AG04449 (cell line): ENCODE data around the gene SEC63.

Experiments used
- CTCF ChIA-PET: fragments of 350-600 bp; formaldehyde crosslinking; extraction: SDS; loops from one replicate; lab custom pipeline; 2021; ENCODE audit warnings: antibody characterized with exemption; lab: Yijun Ruan, JAX
- POLR2A ChIA-PET: fragments of 400-600, 350-600 bp; formaldehyde crosslinking; extraction: SDS; loops from one replicate; lab custom pipeline; 2020; ENCODE audit warnings: antibody characterized with exemption, inconsistent platforms; lab: Yijun Ruan, JAX
- DNase-seq: peaks from one replicate; pipeline ENCODE4 v3.0.0-alpha.2; 2010; ENCODE audit warnings: low read depth, low spot score
- H3K4me3 ChIP-seq: 2 replicates; pipeline ENCODE4 v1.5.1; 2011; ENCODE audit warnings: low read depth, mild to moderate bottlenecking, control low read depth, low read length
- CTCF ChIP-seq: IDR thresholded peaks from one replicate; pipeline ENCODE4 v1.5.1; 2011; ENCODE audit warnings: mild to moderate bottlenecking, moderate library complexity, low read length, control low read depth, inconsistent platforms; ENCODE audit not compliant: insufficient read depth; ENCODE audit errors: missing control alignments

Gene SEC63

GRCh38 chr6:107847844-107848802 lies 109.9 kb downstream of the SEC63 start:
- H3K4me3 ChIP-seq = peak overlapping the region; percentile 66
- TF ChIP-seq CTCF = peak; percentile 97
- DNase-seq = no peak
- CTCF ChIA-PET = interaction anchor here (0.6 to 5.9 kb wide), 52 partner anchors 9 to 818 kb away, joined by 3 to 125 read pairs (median 4); no protein-coding TSS in a partner anchor
- POLR2A ChIA-PET = no interaction called here

GRCh38 chr6:107846262-107846795 lies 111.7 kb downstream of the SEC63 start:
- ChIA-PET CTCF (interaction anchor here (1.4 to 5.9 kb wide), 9 partner anchors 13 to 528 kb away, joined by 3 to 125 read pairs (median 11); no protein-coding TSS in a partner anchor), POLR2A (no interaction called here)
- no peak for DNase-seq
- H3K4me3 ChIP-seq = no peak overlapping the region
- TF ChIP-seq CTCF = no peak

- no peak overlapping the region for H3K4me3 ChIP-seq
- no peak for TF ChIP-seq CTCF
- DNase-seq = no peak
- ChIA-PET POLR2A (no interaction called here), CTCF (interaction anchor here (3.2 to 4.5 kb wide), 2 partner anchors 12 to 23 kb away, joined by 37 to 54 read pairs; no protein-coding TSS in a partner anchor)
Observed at GRCh38 chr6:107845777-107846176, 112.2 kb downstream of the SEC63 start.

- POLR2A ChIA-PET = no interaction called here
- CTCF ChIA-PET = interaction anchor here (0.7 to 2.3 kb wide), 4 partner anchors 8 to 167 kb away, joined by 3 to 9 read pairs (median 6); no protein-coding TSS in a partner anchor
- no peak for TF ChIP-seq CTCF
- H3K4me3 ChIP-seq = no peak overlapping the region
- DNase-seq = no peak
Observed at GRCh38 chr6:107843400-107843799, 114.6 kb downstream of the SEC63 start.

- POLR2A ChIA-PET = no interaction called here
- TF ChIP-seq CTCF = no peak
- CTCF ChIA-PET = interaction anchor here (1.1 to 2.3 kb wide), 3 partner anchors 10 to 165 kb away, joined by 3 to 7 read pairs (median 6); no protein-coding TSS in a partner anchor
- no peak overlapping the region for H3K4me3 ChIP-seq
- DNase-seq = no peak
Observed at GRCh38 chr6:107841275-107841670, 116.7 kb downstream of the SEC63 start.

GRCh38 chr6:107840636-107841274 lies 117.3 kb downstream of the SEC63 start:
- ChIA-PET CTCF (interaction anchor here (1.8 to 2.3 kb wide), 2 partner anchors 9 to 164 kb away, joined by 6 to 7 read pairs; no protein-coding TSS in a partner anchor), POLR2A (no interaction called here)
- no peak for TF ChIP-seq CTCF

More at GRCh38 chr6:107840636-107841274, 117.3 kb downstream of the SEC63 start:
- H3K4me3 ChIP-seq = no peak overlapping the region
- no peak for DNase-seq
